B cell (primary cell): Measurements from ENCODE around the gene SF1. TPM values are rescaled to one million over a fixed set of nuclear protein-coding genes. Genes with fewer than 3 reads are reported as not detected.

ENCODE experiments used
- ATAC-seq: fragments of 200-7000 bp; cut with Tn5 transposase; one replicate; pipeline ENCODE4 v1.10.0; 2021; ENCODE audit warnings: low read depth, mild to moderate bottlenecking, moderate number of reproducible peaks, moderate library complexity
- CTCF ChIA-PET: fragments of 350-600 bp; sonication (Branson Sonifier 250); formaldehyde crosslinking; loops from one replicate; lab custom pipeline; 2021; ENCODE audit warnings: antibody characterized with exemption, inconsistent platforms; lab: Charles Lee
- POLR2A ChIA-PET: fragments of 350-600 bp; sonication (Branson Sonifier 250); formaldehyde crosslinking; loops from one replicate; lab custom pipeline; 2021; ENCODE audit warnings: antibody characterized with exemption; lab: Charles Lee
- DNase-seq: peaks from one replicate; pipeline ENCODE4 v3.0.0; 2013
- H2AFZ ChIP-seq: 2 replicates; pipeline ENCODE4 v1.6.1; 2012; ENCODE audit warnings: mild to moderate bottlenecking, low read depth, low read length; ENCODE audit not compliant: insufficient read depth, poor library complexity, severe bottlenecking
- H3K27ac ChIP-seq, 2 donors: 1 replicate in 1 of 2; 2 replicates in 1 of 2; pipeline ENCODE4 v1.5.1; 2012 to 2013; ENCODE audit warnings: low read length in 2 of 2, mild to moderate bottlenecking in 2 of 2, moderate library complexity in 1 of 2
- H3K27me3 ChIP-seq, 4 experiments: fragments of 200-600 bp in 1 of 4; sonication (generic) in 1 of 4; replicated peaks in 1 of 4; 1 replicate in 2 of 4; 2 replicates in 2 of 4; pipeline versions ENCODE4 v1.6.1 to v1.7.0; 2013 to 2016; ENCODE audit warnings: low read length in 3 of 4, mild to moderate bottlenecking in 2 of 4, mixed read lengths in 1 of 4, moderate library complexity in 1 of 4; ENCODE audit not compliant: insufficient read depth in 4 of 4, control insufficient read depth in 3 of 4; ENCODE audit errors: control extremely low read depth in 1 of 4
- H3K36me3 ChIP-seq, 2 experiments: replicated peaks in 1 of 2; 1 replicate in 1 of 2; 2 replicates in 1 of 2; pipeline versions ENCODE4 v1.6.1 to v1.7.1; 2013; ENCODE audit warnings: low read length in 1 of 2; ENCODE audit not compliant: insufficient read depth in 2 of 2, control insufficient read depth in 1 of 2; ENCODE audit errors: control extremely low read depth in 1 of 2, extremely low read depth in 1 of 2
- H3K4me1 ChIP-seq, 2 donors: fragments of 200-600 bp in 1 of 2; sonication (generic) in 1 of 2; 1 replicate in 1 of 2; 2 replicates in 1 of 2; pipeline versions ENCODE4 v1.5.1 to v1.6.1; 2013 to 2017; ENCODE audit warnings: low read length in 2 of 2; ENCODE audit not compliant: control insufficient read depth in 2 of 2, insufficient read depth in 2 of 2
- H3K4me2 ChIP-seq: replicated peaks from 2 replicates; pipeline ENCODE3; 2012; ENCODE audit warnings: mild to moderate bottlenecking, low read depth, low read length; ENCODE audit not compliant: poor library complexity, severe bottlenecking
- H3K4me3 ChIP-seq, 5 experiments: fragments of 200-600 bp in 1 of 5; sonication (generic) in 1 of 5; 1 replicate in 3 of 5; 2 replicates in 2 of 5; pipeline versions ENCODE4 v1.5.1 to v1.7.0; 2011 to 2016; ENCODE audit warnings: low read length in 4 of 5, mild to moderate bottlenecking in 4 of 5, low read depth in 2 of 5, control low read depth in 1 of 5, moderate library complexity in 1 of 5; ENCODE audit not compliant: insufficient read depth in 1 of 5; ENCODE audit errors: control extremely low read depth in 1 of 5, extremely low read depth in 1 of 5
- H3K79me2 ChIP-seq: fragments of 200-600 bp; sonication (generic); one replicate; pipeline ENCODE4 v1.6.0; 2016; ENCODE audit warnings: low read length; ENCODE audit not compliant: control insufficient read depth, insufficient read depth
- H3K9ac ChIP-seq: fragments of 200-600 bp; sonication (generic); 2 replicates; pipeline ENCODE4 v1.6.1; 2017; ENCODE audit warnings: mild to moderate bottlenecking, low read length, moderate library complexity
- H3K9me3 ChIP-seq, 3 donors: one replicate each; pipeline versions ENCODE4 v1.6.1 to v1.7.1; 2013; ENCODE audit warnings: low read length in 2 of 3; ENCODE audit not compliant: control insufficient read depth in 2 of 3, insufficient read depth in 1 of 3; ENCODE audit errors: control extremely low read depth in 1 of 3
- H4K20me1 ChIP-seq: 2 replicates; pipeline ENCODE4 v1.6.0; 2012; ENCODE audit warnings: mild to moderate bottlenecking, low read length; ENCODE audit not compliant: insufficient read depth, control insufficient read depth, poor library complexity, severe bottlenecking
- H3K27ac Mint-ChIP-seq: one replicate; pipeline ENCODE4 v1.8.0; 2021; ENCODE audit warnings: mixed read lengths
- H3K27me3 Mint-ChIP-seq: one replicate; pipeline ENCODE4 v1.8.0; 2021; ENCODE audit warnings: mixed read lengths
- H3K4me1 Mint-ChIP-seq: one replicate; pipeline ENCODE4 v1.8.0; 2021; ENCODE audit warnings: mixed read lengths
- H3K4me3 Mint-ChIP-seq: one replicate; pipeline ENCODE4 v1.8.0; 2021; ENCODE audit warnings: mixed read lengths
- H3K9me3 Mint-ChIP-seq: one replicate; pipeline ENCODE4 v1.8.0; 2022; ENCODE audit warnings: mixed read lengths; ENCODE audit not compliant: insufficient read depth
- EZH2 ChIP-seq: IDR thresholded peaks from 2 replicates; pipeline ENCODE4 v1.6.1; 2012; ENCODE audit warnings: borderline replicate concordance, low read depth, mild to moderate bottlenecking, moderate library complexity, low read length; ENCODE audit not compliant: insufficient read depth, poor library complexity, severe bottlenecking
- WGBS: methylation state at CpG from one replicate; pipeline ENCODE4 v1.1.5; 2013; ENCODE audit warnings: missing lambda C conversion rate; ENCODE audit not compliant: insufficient coverage; 5-methylcytosine and 5-hydroxymethylcytosine counted together
- intact Hi-C: fragments of 100-400 bp; cut with micrococcal nuclease; formaldehyde crosslinking; loops from one replicate; pipeline ENCODE4 v1.10.0; 2022
- polyA plus RNA-seq: library from polyadenylated mRNA; depleted of rRNA; stranded (reverse); fragments of >200 nt; gene quantifications from 2 replicates; pipeline ENCODE4 v1.2.3, GENCODE V29; 2012
- total RNA-seq, 2 donors: library from RNA; stranded (reverse); fragments of 120-200 nt in 1 of 2; gene quantifications; 1 replicate in 1 of 2; 2 replicates in 1 of 2; pipeline versions ENCODE4 v1.2.3 to v1.2.4, GENCODE V29; 2013 to 2022
- TF ChIP-seq, protein P1 (sequence below): fragments of 200-600 bp; IDR thresholded peaks from one replicate; pipeline ENCODE4 v1.8.0; 2022; ENCODE audit warnings: antibody characterized with exemption, mild to moderate bottlenecking

Gene SF1
- total and polyA plus RNA-seq, 2 donors (not counting 1 experiment from before 2014, with no cell fraction given), result 369 to 931 TPM

DNA sequence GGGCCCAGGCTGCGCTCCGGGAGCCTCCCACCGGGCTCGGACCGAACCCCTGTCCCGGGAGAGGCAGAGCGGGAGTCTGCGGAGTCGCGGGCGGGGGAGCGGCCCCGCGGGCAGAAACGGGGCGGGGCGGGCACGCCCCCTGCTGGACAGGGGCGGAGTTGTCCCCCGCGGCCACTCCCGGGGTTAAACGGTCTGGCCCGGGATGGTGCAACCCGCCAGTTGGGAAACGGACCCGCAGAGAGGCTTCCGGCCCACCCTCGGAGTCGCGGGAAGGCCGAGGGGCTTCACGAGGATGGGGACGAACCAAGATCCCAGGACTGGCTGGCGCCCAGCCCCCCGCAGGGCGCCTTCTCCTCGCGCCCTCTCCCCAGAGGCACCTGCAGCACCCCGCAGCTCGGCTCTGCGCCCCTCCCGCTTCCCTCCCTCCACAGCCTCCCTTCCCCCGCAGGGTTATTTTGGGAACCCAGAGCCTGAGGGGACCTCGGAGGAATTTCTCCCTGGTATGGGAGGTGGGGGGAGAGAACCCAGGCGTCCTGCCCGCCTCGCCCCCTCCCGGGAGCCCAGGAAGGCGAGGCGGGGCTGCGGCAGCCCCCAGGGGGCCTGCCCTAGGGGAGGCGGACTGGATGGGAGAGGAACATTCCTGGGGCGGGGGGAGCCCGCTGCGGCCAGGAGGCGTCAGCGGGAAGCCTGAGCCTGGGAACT is 35.3 kb downstream of the SF1 start:
- H3K4me3 Mint-ChIP-seq, result peak overlapping the region; percentile 97
- no peak for TF ChIP-seq EZH2
- TF ChIP-seq, protein P1, sequence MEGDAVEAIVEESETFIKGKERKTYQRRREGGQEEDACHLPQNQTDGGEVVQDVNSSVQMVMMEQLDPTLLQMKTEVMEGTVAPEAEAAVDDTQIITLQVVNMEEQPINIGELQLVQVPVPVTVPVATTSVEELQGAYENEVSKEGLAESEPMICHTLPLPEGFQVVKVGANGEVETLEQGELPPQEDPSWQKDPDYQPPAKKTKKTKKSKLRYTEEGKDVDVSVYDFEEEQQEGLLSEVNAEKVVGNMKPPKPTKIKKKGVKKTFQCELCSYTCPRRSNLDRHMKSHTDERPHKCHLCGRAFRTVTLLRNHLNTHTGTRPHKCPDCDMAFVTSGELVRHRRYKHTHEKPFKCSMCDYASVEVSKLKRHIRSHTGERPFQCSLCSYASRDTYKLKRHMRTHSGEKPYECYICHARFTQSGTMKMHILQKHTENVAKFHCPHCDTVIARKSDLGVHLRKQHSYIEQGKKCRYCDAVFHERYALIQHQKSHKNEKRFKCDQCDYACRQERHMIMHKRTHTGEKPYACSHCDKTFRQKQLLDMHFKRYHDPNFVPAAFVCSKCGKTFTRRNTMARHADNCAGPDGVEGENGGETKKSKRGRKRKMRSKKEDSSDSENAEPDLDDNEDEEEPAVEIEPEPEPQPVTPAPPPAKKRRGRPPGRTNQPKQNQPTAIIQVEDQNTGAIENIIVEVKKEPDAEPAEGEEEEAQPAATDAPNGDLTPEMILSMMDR, result peak; percentile 86
- H3K27ac Mint-ChIP-seq, result peak overlapping the region; percentile 86
- POLR2A ChIA-PET, result interaction anchor here (0.9 to 8.9 kb wide), 12 partner anchors 19 to 426 kb away, joined by 3 to 175 read pairs (median 7); partner anchors contain the start of genes CDC42BPG, FAU, MAP4K2 and MRPL49
- peaks cover 49% of the 10 kb centered on the region for H3K4me1 Mint-ChIP-seq
- CTCF ChIA-PET, result interaction anchor here (0.9 to 13.7 kb wide), 18 partner anchors 9 to 150 kb away, joined by 3 to 280 read pairs (median 10); partner anchors contain the start of genes CDC42BPG, MAP4K2, NRXN2 and SF1
- ATAC-seq, result peak; percentile 11
- Histone ChIP-seq H3K79me2 (peaks cover 54% of the 10 kb centered on the region), H3K4me2 (peak overlapping the region; percentile 99), H3K4me3 (peak overlapping the region; percentile 48 to 99 (median 86)), H3K27ac (peak overlapping the region; percentile 84 to 91), H4K20me1 (peaks cover 60% of the 10 kb centered on the region), H3K9me3 (no peaks in the 10 kb centered on the region), H3K36me3 (peaks cover 0 to 41% of the 10 kb centered on the region in 2 experiments), H3K9ac (peak overlapping the region; percentile 94), H2AFZ (peak overlapping the region; percentile 50), H3K4me1 (peaks cover 22 to 33% of the 10 kb centered on the region in 2 donors), H3K27me3 (no peaks in the 10 kb centered on the region)
- no peaks in the 10 kb centered on the region for H3K27me3 Mint-ChIP-seq
- H3K9me3 Mint-ChIP-seq, result no peaks in the 10 kb centered on the region
- DNase-seq, result peak; percentile 88
- WGBS, result under 1% methylated on average over 53 of the region's 58 CpGs
- intact Hi-C loops, result loop anchor here (1.0 to 10.0 kb wide), 9 partner anchors 20 to 832 kb away; partner anchors contain the start of genes CDC42BPG, EHBP1L1, FAM89B and MAP4K2
